HG03175 (cell line): Measurements from ENCODE around the gene CALD1.

Experiments used
- ATAC-seq: cut with Tn5 transposase; IDR thresholded peaks from one replicate; pipeline ENCODE4 v1.9.1; 2021; ENCODE audit warnings: mild to moderate bottlenecking, moderate library complexity; ENCODE audit not compliant: unreplicated experiment

The CALD1 gene, protein sequence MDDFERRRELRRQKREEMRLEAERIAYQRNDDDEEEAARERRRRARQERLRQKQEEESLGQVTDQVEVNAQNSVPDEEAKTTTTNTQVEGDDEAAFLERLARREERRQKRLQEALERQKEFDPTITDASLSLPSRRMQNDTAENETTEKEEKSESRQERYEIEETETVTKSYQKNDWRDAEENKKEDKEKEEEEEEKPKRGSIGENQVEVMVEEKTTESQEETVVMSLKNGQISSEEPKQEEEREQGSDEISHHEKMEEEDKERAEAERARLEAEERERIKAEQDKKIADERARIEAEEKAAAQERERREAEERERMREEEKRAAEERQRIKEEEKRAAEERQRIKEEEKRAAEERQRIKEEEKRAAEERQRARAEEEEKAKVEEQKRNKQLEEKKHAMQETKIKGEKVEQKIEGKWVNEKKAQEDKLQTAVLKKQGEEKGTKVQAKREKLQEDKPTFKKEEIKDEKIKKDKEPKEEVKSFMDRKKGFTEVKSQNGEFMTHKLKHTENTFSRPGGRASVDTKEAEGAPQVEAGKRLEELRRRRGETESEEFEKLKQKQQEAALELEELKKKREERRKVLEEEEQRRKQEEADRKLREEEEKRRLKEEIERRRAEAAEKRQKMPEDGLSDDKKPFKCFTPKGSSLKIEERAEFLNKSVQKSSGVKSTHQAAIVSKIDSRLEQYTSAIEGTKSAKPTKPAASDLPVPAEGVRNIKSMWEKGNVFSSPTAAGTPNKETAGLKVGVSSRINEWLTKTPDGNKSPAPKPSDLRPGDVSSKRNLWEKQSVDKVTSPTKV

DNA sequence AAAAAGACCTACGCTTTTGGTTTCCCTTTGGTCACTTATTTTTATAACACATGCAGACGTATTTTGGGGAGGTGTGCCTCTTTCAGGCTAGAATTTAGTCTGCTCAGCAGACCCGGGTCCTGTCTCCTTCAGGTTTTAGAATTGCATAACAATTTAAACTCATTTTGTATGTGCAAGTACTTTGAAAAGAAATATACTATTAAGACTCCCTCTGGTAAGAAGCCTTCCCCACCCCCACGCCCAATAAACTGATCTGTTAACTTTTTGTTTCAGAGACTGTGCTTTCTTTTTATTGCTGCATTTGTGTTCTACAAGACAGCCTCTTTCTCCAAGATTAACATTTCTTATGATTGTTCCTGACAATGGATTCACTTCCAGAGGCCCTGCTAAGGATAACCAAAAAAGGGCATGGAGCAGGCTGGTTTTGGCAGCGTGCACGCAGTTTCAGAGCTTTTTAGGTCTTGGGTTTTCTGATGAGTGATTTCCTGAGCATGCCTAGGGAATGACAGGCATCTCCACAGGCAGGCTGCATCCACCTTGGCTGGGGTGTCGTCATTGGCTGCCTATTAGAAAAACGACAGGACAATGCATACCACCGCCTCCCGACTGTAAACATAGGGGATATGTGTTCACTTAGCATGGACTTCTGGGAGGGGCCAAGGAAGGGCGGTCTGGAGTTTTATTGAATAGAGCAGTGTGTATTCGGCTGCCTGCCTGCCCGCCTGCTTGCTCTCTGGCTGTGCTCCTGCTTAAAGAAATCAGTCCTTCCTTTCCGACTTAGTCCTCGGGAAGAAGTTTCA, at the start of gene CALD1:
CALD1 (plus strand) TSS at position 694 of the 800 bp plus-strand sequence. CDS start 88,100 bp downstream, outside the sequence.
- ATAC-seq: no peak

DNA sequence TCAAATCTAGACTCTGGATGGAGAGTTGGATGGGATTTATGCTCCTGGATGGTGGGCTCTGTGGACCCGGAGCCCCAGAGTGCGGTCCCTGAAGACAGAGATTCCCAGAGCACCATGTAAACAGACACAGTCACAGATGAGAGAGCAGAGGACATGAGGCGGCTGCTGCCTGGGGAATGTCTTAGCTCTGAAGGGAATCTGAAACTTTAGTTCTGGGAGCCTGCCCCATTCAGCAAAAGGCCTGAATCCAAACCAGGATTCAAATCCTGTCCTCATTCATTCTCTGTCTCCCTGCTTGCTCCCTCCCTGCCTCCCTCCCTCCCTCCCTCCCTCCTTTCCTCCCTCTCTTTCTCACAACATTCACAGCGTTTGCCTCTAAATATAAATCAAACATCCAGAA, 49.5 kb upstream of the CALD1 start:
- ATAC-seq: no peak

DNA sequence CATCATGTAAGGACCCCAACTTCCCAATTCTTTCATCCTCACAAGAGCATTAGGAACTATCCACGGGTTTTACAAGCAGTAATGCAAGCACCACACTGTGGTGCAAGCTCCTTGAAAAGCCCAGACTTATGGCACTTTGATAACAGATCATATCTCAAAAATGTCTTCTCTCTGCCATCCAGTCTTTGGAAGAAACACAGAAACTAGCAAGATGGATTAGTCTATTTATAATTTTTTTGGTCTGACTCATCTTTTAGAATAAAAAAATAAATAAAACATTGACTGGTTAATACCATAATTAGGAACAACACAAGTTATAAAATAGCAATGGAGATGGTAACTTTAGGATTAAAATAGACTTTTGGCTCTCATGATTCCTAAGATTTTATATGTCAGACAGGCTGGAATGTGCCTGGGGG, 49.0 kb upstream of the CALD1 start:
- ATAC-seq: no peak

DNA sequence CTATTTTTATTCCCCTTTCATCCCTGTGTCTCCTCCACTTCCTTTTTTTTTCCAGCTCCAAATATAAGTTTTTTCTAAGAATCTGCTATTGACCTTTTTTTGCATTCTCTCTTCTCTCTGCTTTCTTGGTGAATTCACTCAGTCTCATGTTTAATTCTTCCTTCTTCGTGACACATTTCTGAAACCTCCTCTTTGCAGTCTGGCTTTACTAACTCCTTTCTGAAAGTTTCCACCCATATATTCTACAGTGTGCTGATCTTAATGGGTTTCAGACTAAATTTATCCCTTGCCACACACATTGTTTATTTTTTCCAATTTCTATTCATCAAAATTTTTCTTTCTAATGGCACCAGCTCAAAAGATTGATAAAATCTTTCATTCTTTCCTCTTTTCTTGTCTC, 47.8 kb upstream of the CALD1 start:
- ATAC-seq: no peak

DNA sequence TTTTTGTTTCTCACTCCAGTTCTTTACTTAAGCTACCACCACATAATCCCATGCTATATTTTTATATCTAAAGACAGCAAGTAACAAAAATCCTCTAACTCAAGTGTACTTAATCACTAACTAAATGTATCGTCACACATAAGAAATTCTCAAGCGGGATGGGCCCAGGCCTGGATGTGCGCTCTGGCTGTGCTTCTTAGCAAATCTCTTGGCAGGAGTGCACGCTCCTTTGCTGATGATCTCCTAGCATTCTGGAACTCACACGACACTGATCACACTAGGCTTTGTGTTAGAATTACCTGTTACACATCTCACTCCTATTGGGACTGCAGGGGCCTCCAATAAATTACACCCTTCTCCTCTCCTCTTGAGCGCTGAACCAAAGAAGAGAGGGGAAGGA, 46.7 kb upstream of the CALD1 start:
- no peak for ATAC-seq

DNA sequence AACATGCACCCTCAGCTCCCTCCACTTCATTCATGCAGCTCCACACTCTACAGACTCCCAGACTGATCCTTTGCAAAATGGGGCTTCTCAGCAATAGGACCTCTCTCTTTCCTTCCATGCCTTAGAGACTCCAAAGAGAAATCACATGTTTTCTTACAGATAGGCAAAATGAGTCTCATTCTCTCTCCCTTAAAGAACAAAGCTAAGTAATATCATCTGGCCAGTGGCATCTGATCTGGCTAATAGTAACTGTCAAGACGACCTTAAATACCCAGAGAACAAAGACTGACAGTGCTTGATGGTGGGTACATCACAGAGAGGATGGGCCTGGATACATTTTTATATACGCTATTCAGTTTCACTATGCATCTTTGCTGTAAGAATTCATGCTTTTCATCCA, 43.1 kb upstream of the CALD1 start:
- ATAC-seq: no peak

DNA sequence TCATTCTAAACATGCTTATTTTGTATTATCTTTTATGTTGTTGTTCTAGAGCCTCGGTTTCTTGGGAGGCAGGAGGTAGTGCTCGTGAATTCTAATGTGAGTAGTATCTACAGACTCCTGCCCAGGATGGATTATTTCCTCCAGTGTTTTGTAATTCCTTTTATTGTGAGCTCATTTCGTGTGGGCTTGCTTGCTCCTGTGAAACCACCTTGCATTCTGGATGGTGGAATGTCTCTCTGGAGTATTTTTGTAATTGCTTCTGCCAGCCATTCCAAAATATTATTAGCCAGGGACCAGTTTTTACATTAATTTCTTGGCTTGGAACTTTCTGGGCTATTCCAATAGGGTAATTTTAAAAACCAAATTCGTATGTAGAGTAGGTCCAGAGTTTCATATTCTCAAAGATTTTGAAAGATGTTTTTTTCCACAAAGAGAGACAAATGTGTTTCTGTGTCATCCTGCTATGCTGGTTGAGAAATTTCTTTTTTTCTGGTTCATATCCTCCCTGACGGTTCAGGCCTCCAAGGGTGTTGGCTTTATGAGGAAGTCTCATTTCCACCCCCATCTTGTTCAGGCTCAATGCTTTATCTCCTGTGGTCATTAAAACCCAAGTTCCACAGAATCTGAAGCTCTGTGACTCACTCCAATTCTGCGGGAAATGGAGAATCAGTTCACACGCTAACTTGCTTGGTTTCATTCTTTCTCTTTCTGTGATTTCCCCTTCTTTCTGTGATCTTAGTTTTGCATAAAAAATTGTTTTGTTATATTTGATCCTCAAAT, 41.7 kb upstream of the CALD1 start:
- no peak for ATAC-seq

DNA sequence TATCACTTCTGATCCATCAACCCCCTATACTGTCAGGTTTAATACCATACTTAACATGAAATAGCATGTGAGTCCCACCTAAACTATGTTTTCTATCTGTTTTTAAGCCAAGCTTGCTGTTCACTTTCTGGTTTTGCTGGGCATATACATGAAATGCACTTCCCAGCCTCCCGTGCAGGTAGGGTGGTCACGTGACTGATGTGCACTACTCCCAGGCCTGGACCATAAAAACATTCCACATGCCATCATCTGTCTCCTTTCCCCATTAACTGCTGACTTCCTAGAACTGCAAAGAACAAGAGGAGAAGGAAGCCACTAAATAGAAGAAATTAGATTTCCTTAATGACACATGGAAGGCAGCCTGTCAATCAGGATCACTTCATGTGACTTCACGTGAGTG, 40.1 kb upstream of the CALD1 start:
- ATAC-seq: no peak

DNA sequence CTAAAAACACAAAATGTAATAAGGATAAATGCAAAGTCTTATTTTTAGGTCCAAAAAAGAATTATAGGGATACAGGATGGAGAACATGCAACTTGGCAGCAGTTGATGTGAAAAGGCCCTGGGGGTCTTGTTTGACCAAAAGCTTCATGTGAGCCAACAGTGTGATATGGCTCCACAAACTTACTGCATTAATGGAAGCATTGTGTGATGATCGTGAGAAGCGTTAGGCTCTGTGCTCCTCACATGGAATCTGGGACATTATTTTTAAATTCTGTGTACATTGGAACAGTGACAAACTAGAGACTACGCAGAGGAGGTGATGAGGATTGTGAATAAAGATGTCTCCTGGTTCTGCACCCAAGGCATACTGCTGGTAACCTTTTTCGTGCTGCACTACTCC, 39.1 kb upstream of the CALD1 start:
- no peak for ATAC-seq

DNA sequence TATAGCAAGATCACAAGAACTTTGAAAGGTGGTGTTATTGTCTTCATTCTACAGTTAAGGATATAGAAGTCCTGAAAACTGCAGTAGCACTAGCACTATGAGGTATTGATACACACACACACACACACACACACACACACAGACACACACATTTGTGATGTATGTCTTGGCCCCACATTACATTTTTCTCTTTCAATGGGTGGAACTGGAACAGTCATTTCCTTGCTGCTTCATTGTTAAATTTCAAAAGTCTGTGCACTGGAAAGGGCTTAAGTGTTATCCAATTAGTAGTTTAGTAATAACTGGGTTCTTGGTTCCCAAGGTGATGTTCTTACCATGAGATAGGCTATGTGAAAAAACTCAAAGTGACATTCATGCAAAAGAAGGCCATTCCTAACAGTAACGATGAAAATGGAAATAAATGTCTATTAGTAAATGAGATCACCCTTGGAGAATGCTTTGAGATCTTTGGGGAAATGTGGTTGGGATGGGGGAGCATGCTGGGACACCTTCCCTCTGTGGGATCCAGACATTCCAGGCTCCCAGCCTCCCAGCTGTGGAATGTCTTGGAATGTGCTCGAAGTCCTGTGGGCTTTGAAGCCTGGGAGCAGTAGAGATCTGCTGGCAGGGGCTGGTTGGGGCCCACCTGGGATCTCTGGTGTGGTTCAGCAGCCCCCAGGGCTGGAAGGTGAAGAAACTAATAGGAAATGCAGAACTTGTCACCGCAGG, 37.4 kb upstream of the CALD1 start:
- no peak for ATAC-seq

DNA sequence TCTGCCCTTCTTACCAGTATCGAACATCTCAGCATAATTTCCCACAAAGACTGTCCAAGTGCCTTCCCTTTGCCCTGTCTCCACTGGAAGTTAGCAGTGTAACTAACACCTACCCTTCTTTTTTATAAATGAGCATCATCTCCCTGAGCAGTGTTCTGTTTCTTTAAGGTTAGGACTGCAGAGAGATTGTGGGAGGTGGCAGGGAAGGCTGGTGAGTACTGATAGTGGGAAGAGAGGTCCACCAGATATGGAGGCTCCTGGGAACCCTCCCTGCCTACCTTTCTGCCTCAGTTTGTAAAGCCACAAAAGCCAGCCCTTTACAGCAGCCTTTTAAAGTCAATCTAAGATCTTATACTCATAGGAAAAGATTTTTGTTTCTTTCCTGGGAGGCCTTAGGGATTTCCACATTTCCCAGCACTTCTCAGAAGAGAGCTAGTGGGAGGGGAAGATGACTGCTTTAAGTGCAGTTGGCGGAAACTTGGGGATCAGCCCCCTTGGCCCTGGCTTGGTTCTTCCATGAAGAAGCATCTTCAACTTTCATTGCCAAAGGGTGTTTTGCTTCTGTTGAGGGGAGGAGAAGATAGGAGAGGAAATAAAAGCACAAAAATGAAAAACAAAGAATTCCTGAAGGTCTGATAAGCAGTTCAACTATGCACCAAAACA, 36.6 kb upstream of the CALD1 start:
- ATAC-seq: no peak

DNA sequence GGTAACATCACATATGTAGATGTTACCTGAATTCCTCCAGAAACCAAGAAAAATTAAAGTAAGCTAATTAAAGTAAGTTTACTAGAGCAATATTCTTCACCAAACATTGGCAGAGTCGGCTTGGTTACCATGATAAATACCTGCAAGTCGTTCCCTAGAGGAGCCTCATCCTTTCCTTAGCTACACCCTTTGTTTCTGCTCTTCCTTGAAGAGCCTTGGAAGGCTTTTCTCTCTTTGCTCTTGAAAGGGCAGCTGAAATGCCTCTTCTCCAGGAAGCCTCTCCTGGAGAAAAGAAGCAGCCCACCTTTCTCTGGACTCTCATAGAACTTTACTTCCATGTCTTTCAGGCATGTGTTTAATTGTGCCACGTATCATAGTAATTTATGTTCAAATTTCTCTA, 34.9 kb upstream of the CALD1 start:
- ATAC-seq: no peak

DNA sequence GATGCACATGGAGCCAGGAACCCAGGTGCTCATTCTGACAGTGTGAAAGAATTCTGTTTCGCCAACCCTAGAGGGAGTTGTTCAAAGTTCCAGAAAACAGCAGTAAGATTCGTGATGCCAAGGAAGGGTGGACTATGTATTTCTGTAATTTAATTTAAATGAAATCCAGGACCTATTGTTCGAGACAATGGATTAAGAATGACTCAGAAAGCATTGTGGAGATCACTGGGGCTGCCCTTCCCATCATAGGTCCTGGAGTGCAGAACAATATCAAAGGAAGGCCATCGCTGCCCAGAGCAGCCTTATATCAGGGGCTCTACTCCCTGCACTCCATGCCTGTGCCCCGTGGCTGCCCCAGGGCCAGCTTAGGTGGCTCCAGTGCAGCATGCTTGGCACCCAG, 32.1 kb upstream of the CALD1 start:
- ATAC-seq: no peak

DNA sequence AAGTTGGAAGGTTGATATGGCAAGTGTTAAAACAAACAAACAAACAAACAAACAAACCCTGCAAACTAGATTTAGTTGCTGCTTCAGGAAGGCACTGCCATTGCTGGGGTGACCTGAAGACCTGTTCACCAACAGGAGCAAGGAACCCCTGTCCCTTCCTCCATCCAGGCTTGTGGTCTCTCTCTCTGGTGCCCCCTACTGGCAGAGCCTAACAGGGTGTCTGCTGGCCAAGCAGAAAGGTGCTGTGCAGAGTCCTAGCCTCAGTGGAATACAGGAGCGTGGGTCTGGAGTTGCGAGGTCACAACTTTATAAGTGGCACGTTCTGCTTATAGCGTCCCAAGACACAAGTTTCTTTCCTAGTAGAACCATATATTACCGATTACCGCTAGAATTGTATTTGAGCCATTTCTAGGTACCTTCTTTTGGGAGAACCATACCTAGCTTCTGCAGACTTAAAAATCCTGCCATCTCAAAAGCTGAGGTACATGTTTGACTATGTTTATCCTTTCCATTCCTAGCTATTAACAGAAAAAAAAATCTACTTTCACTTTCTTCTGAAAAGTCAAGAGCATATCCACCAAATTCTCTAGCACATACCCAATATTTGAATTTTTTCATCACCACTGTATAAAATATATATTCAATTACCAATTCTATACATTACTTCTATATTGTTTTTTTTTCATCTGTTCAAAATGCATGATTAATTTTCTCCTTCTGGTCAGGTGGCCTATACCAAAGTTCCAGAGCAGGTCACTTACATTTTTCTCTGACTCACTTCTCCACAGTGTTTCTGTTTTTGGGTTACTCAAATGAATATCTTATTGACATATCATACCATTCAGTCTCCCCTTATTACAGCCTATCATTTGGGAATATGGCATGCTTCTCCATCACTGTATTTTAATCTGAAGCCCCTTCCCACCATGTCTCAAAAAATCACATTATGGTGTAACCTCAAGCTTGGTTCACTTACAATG, 29.1 kb upstream of the CALD1 start:
- peak; percentile 90 for ATAC-seq

DNA sequence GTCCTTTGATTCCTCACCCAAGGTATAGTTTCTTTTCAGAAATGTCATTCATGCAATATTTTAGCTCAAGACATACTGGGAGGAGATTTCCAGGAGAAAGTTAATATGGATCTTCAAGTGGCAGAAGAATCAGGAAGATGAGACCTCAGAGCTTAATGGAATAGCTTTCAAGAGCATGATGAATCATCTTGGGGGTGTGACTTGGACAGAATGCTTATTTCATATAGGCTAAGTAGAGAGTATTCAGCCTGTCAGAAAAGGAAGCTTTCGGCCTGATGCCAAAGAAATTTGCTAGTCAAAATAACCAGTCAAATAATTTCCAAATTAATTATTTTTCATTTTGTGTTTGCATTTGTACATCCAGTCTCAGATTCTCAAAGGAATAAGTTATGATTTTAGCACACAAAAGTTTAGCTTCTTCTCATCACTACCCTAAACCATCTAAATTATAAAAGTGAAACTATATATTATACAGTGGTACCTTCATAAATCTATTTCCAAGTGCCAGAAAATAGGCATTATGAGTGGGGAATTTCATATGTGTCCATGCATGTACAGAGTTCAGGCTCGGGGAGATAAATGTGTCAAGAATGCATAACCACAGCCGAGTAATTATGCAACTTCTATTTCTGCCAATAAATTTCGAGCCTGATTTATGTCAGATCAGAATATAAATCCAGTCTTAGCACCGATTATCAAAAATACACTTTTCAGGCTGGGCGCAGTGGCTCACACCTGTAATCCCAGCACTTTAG, 27.3 kb upstream of the CALD1 start:
- no peak for ATAC-seq

DNA sequence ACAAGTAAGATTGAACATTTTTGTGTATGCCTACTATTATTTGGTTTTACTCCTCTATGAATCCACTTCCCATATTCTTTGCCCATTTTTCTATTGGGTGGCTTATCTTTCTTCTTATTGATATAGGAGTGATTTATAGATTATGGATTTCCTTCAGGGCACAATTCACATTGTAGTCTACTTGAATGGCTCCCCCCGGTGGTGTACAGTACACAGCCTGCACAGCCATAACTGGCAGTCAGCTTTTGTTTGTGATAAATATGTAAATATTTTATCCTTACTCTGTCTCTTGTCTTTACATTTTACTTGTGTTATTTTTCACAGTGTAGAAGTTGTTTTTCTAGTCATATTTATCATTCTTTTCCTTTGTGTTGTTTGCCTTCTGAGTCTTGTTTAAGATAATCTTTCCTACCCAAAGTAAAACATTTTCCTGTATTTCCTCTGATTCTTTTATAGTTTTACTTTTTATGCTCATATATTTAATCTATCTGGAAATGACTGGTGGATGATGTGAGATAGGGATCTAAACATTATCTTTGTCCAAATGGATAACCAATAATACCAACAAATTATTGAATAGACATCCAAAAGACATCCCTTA, 23.9 kb upstream of the CALD1 start:
- ATAC-seq: no peak

DNA sequence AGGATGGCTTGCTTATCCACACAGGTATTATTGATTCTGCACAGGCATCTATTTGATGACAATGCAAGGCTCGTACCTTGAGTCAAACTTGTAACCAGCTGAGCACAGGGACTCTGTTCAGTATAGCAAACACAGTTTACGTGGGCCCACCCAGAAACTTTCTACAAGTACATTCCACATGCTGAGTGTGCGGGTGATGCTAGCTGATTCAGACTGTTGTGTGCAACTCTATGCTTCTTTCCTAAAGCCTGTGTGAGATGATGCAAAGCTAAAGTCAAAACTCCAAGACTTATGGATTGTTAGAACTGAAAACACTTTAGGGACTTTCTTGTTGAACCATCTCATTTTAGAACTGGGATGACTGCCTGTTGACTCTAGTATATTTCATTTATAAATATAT, 21.5 kb upstream of the CALD1 start:
- ATAC-seq: no peak
